Neural progenitor cell (in vitro differentiated cells): Measurements from ENCODE around the gene UBXN11. TPM values are rescaled to one million over a fixed set of nuclear protein-coding genes. Genes with fewer than 3 reads are reported as not detected.

Source experiments
- DNase-seq: peaks from one replicate; pipeline ENCODE4 v3.0.0-alpha.2; 2016; ENCODE audit warnings: low spot score
- H2AFZ ChIP-seq: fragments of 200-600 bp; sonication (generic); replicated peaks from 2 replicates; pipeline ENCODE4 v1.6.1; 2016; ENCODE audit warnings: antibody characterized with exemption
- H3F3A ChIP-seq: fragments of 200-600 bp; sonication (generic); 2 replicates; pipeline ENCODE4 v1.6.1; 2016; ENCODE audit warnings: antibody characterized with exemption, low read depth
- H3K27ac ChIP-seq: fragments of 200-600 bp; sonication (generic); 2 replicates; pipeline ENCODE4 v1.5.1; 2016; ENCODE audit warnings: mild to moderate bottlenecking
- H3K27me3 ChIP-seq: fragments of 200-600 bp; sonication (generic); 2 replicates; pipeline ENCODE4 v1.6.1; 2016; ENCODE audit warnings: mild to moderate bottlenecking, moderate library complexity
- H3K36me3 ChIP-seq: fragments of 200-600 bp; sonication (generic); 2 replicates; pipeline ENCODE4 v1.5.1; 2016
- H3K4me1 ChIP-seq: fragments of 200-600 bp; sonication (generic); 2 replicates; pipeline ENCODE4 v1.6.1; 2016; ENCODE audit warnings: mixed run types
- H3K4me2 ChIP-seq: fragments of 200-600 bp; sonication (generic); 2 replicates; pipeline ENCODE4 v1.6.1; 2016
- H3K4me3 ChIP-seq: fragments of 200-600 bp; sonication (generic); 2 replicates; pipeline ENCODE4 v1.5.1; 2016
- H3K79me2 ChIP-seq: fragments of 200-600 bp; sonication (generic); 2 replicates; pipeline ENCODE4 v1.6.1; 2016; ENCODE audit warnings: low read depth
- H3K9ac ChIP-seq: fragments of 200-600 bp; sonication (generic); 2 replicates; pipeline ENCODE4 v1.6.1; 2016
- H3K9me3 ChIP-seq: fragments of 200-600 bp; sonication (generic); 2 replicates; pipeline ENCODE4 v1.5.1; 2016; ENCODE audit warnings: low read depth
- H4K20me1 ChIP-seq: fragments of 200-600 bp; sonication (generic); 2 replicates; pipeline ENCODE4 v1.6.1; 2016; ENCODE audit warnings: low read depth
- H3K27ac Mint-ChIP-seq: 3 replicates; pipeline ENCODE4 v1.8.0; 2021; ENCODE audit warnings: mixed read lengths
- H3K27me3 Mint-ChIP-seq: 2 replicates; pipeline ENCODE4 v1.8.0; 2022; ENCODE audit warnings: low read depth, mild to moderate bottlenecking, inconsistent platforms, moderate library complexity, mixed read lengths; ENCODE audit not compliant: insufficient read depth
- H3K36me3 Mint-ChIP-seq: 3 replicates; pipeline ENCODE4 v1.8.0; 2021; ENCODE audit warnings: mixed read lengths
- H3K4me1 Mint-ChIP-seq: 3 replicates; pipeline ENCODE4 v1.8.0; 2021; ENCODE audit warnings: mixed read lengths
- H3K4me3 Mint-ChIP-seq: 3 replicates; pipeline ENCODE4 v1.8.0; 2021; ENCODE audit warnings: mild to moderate bottlenecking, moderate library complexity, mixed read lengths
- H3K9me3 Mint-ChIP-seq: 3 replicates; pipeline ENCODE4 v1.8.0; 2020; ENCODE audit warnings: mixed read lengths
- EZH2 ChIP-seq: fragments of 200-600 bp; sonication (generic); IDR thresholded peaks from 2 replicates; pipeline ENCODE4 v1.6.1; 2017; ENCODE audit warnings: antibody characterized with exemption, mild to moderate bottlenecking, moderate library complexity
- EZH2phosphoT487 ChIP-seq: fragments of 200-600 bp; sonication (generic); IDR thresholded peaks from 2 replicates; pipeline ENCODE4 v1.6.1; 2017; ENCODE audit warnings: antibody characterized with exemption
- total RNA-seq: library from RNA; depleted of rRNA; stranded (reverse); fragments of >200 nt; gene quantifications from 2 replicates; pipeline ENCODE4 v1.2.3, GENCODE V29; 2015; ENCODE audit warnings: low replicate concordance
- TF ChIP-seq, protein P1 (sequence below): fragments of 200-600 bp; sonication (generic); IDR thresholded peaks from 2 replicates; pipeline ENCODE4 v1.5.1; 2017; ENCODE audit warnings: antibody characterized with exemption, mild to moderate bottlenecking

The UBXN11 gene
- total RNA-seq, 1 donor from 2014 or later = 5.9 TPM

DNA sequence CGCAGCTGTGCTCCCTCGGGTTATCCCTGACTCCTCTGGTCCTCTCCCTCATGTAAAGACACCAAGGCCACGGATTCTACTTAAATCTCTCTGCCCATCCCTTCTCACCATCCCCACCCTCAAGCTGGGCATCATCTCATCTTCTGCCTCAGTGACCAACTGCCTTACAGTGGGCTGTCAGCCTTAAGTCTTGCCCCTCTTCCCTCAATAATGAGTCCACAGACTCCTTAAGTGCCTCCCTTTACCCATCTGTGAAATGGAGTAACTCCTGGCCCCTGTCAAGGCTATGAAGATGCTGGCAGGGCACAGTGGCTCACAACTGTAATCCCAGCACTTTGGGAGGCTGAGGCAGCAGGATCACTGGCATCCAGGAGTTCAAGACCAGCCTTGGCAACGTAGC, 14.5 kb downstream of the UBXN11 start:
- no peak for DNase-seq
- peaks cover 52% of the 10 kb centered on the region for H3K4me1 Mint-ChIP-seq
- no peak overlapping the region for H3K4me3 ChIP-seq
- H3K79me2 ChIP-seq = no peaks in the 10 kb centered on the region
- peaks cover 22% of the 10 kb centered on the region for H3K4me1 ChIP-seq
- no peaks in the 10 kb centered on the region for H3K9me3 Mint-ChIP-seq
- no peak overlapping the region for H3K9ac ChIP-seq
- peaks cover 12% of the 10 kb centered on the region for H3K27me3 Mint-ChIP-seq
- H3K27ac Mint-ChIP-seq = peak overlapping the region; percentile 94
- peaks cover 9% of the 10 kb centered on the region for H3K36me3 Mint-ChIP-seq
- TF ChIP-seq EZH2 (no peak), EZH2phosphoT487 (no peak)
- TF ChIP-seq, protein P1, sequence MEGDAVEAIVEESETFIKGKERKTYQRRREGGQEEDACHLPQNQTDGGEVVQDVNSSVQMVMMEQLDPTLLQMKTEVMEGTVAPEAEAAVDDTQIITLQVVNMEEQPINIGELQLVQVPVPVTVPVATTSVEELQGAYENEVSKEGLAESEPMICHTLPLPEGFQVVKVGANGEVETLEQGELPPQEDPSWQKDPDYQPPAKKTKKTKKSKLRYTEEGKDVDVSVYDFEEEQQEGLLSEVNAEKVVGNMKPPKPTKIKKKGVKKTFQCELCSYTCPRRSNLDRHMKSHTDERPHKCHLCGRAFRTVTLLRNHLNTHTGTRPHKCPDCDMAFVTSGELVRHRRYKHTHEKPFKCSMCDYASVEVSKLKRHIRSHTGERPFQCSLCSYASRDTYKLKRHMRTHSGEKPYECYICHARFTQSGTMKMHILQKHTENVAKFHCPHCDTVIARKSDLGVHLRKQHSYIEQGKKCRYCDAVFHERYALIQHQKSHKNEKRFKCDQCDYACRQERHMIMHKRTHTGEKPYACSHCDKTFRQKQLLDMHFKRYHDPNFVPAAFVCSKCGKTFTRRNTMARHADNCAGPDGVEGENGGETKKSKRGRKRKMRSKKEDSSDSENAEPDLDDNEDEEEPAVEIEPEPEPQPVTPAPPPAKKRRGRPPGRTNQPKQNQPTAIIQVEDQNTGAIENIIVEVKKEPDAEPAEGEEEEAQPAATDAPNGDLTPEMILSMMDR = no peak
- no peaks in the 10 kb centered on the region for H4K20me1 ChIP-seq
- H3K4me3 Mint-ChIP-seq = no peak overlapping the region
- no peaks in the 10 kb centered on the region for H3K27me3 ChIP-seq
- no peaks in the 10 kb centered on the region for H3K36me3 ChIP-seq
- no peak overlapping the region for H3K27ac ChIP-seq
- H3K4me2 ChIP-seq = no peak overlapping the region
- H3F3A ChIP-seq = no peaks in the 10 kb centered on the region
- no peaks in the 10 kb centered on the region for H3K9me3 ChIP-seq
- no peak overlapping the region for H2AFZ ChIP-seq

DNA sequence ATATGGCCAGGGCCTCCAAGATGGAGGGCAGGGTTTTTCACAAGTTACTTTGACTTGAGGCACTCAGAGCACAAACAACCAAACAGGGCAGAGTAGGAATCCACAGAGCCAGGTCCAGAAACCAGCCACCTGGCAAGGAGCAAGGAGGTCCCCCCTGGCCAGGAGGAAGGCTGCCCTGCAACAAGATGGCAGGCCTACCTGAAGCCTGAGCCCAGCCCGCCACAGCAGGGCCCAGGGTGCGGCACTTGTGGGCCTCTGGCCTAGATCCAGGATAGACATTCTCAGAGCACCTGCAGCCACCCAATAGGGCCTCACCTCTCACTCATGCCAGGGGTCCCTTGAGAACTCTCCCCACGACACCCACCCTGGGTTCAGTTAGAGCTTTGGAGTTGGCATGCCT, 15.0 kb downstream of the UBXN11 start:
- Histone ChIP-seq H3K4me2 (no peak overlapping the region), H3K9ac (peak overlapping the region; percentile 62), H3K36me3 (no peaks in the 10 kb centered on the region), H3K79me2 (no peaks in the 10 kb centered on the region), H3K4me1 (peaks cover 22% of the 10 kb centered on the region), H4K20me1 (no peaks in the 10 kb centered on the region), H3K27ac (no peak overlapping the region), H3K27me3 (no peaks in the 10 kb centered on the region), H3K9me3 (no peaks in the 10 kb centered on the region), H2AFZ (no peak overlapping the region), H3K4me3 (no peak overlapping the region), H3F3A (no peaks in the 10 kb centered on the region)
- peaks cover 55% of the 10 kb centered on the region for H3K4me1 Mint-ChIP-seq
- TF ChIP-seq, protein P1 = no peak
- TF ChIP-seq EZH2 = no peak
- no peak for TF ChIP-seq EZH2phosphoT487
- H3K27me3 Mint-ChIP-seq = peaks cover 12% of the 10 kb centered on the region
- H3K36me3 Mint-ChIP-seq = peaks cover 9% of the 10 kb centered on the region
- H3K27ac Mint-ChIP-seq = peak overlapping the region; percentile 94
- no peak overlapping the region for H3K4me3 Mint-ChIP-seq
- no peaks in the 10 kb centered on the region for H3K9me3 Mint-ChIP-seq
- DNase-seq = no peak

DNA sequence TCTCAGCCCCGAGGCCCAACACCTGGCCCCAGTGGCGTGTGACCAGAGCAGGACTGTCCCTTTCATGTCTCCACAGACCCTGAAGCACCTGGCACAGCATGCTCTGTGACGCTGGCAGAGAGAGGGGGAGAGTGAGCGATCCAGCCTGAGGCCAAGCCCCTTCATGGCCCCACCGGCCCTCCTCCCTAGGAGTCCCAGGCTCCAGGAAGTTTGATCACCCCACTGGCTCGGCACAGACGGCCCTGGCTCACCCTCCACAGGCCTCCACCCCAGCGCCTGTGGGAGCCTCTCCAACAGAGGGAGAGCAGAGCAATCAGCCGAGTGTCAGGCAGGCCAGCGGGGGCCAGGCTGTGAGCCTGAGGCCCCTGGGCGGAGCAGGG, 15.6 kb downstream of the UBXN11 start:
- H3K36me3 Mint-ChIP-seq = peaks cover 5% of the 10 kb centered on the region
- H3K4me1 Mint-ChIP-seq = peaks cover 51% of the 10 kb centered on the region
- no peak overlapping the region for H3K4me3 ChIP-seq
- peak overlapping the region; percentile 38 for H3K4me2 ChIP-seq
- peak overlapping the region; percentile 33 for H3K4me3 Mint-ChIP-seq
- no peak overlapping the region for H2AFZ ChIP-seq
- H3K36me3 ChIP-seq = no peaks in the 10 kb centered on the region
- no peak for DNase-seq
- no peaks in the 10 kb centered on the region for H3K79me2 ChIP-seq
- H3F3A ChIP-seq = no peaks in the 10 kb centered on the region
- no peak for TF ChIP-seq EZH2
- TF ChIP-seq EZH2phosphoT487 = no peak
- peaks cover 10% of the 10 kb centered on the region for H3K27me3 Mint-ChIP-seq
- H4K20me1 ChIP-seq = no peaks in the 10 kb centered on the region
- H3K27ac Mint-ChIP-seq = peak overlapping the region; percentile 91
- no peaks in the 10 kb centered on the region for H3K9me3 Mint-ChIP-seq
- no peaks in the 10 kb centered on the region for H3K27me3 ChIP-seq
- peaks cover 22% of the 10 kb centered on the region for H3K4me1 ChIP-seq
- H3K27ac ChIP-seq = peak overlapping the region; percentile 29
- H3K9ac ChIP-seq = peak overlapping the region; percentile 62
- no peaks in the 10 kb centered on the region for H3K9me3 ChIP-seq

DNA sequence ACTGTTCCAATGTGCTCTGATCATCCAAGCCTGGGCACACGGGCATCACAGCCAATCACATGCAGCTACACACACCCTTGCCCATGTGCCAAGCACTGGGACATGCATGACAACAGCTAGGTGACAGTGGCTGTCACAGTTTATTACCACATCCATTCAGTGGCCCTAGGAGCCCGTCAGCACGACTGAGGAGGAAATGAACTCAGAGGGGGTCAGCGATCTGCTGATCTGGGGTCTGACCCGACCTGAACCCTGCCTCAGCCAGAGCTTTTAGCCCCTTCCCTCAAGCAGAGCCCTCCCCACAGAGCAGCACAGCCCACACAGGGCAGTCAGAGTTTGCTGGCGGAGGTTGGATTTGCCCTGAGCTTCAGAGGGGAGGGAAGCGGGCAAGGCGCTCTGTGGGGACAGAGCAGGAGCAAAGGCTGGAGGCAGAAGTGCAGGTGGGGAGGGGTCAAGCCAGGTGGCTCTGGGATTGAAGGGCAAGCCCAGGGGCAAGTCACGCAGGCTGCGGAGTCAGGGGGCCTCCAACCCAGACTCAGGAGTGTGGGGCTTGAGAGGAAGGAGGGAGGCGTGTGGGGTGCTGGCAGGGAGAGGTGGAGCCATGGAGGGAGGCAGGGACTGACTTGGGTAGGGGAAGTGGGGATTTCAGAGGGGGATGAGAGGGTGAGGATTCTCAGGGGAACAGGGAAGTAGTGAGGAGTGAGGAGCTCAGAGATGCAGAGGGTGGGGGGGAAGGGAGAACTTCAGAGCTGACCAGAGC, 16.1 kb downstream of the UBXN11 start:
- Mint-ChIP-seq H3K27ac (peak overlapping the region; percentile 91), H3K4me1 (peaks cover 51% of the 10 kb centered on the region), H3K36me3 (no peaks in the 10 kb centered on the region), H3K27me3 (peaks cover 10% of the 10 kb centered on the region), H3K9me3 (no peaks in the 10 kb centered on the region), H3K4me3 (peak overlapping the region; percentile 48)
- H4K20me1 ChIP-seq = no peaks in the 10 kb centered on the region
- no peak overlapping the region for H3K4me3 ChIP-seq
- H3K27ac ChIP-seq = no peak overlapping the region
- no peak overlapping the region for H2AFZ ChIP-seq
- no peaks in the 10 kb centered on the region for H3K79me2 ChIP-seq
- no peaks in the 10 kb centered on the region for H3K36me3 ChIP-seq
- no peak overlapping the region for H3K9ac ChIP-seq
- H3F3A ChIP-seq = peaks cover 4% of the 10 kb centered on the region
- TF ChIP-seq, protein P1 = no peak
- TF ChIP-seq EZH2 (no peak), EZH2phosphoT487 (no peak)
- peaks cover 24% of the 10 kb centered on the region for H3K4me1 ChIP-seq
- no peaks in the 10 kb centered on the region for H3K9me3 ChIP-seq
- peak overlapping the region; percentile 38 for H3K4me2 ChIP-seq
- DNase-seq = peak; percentile 20
- no peaks in the 10 kb centered on the region for H3K27me3 ChIP-seq
